Measurements from ENCODE around the gene PPP1R1B. TPM values are rescaled to one million over a fixed set of nuclear protein-coding genes. Genes with fewer than 3 reads are reported as not detected.
"Not testable (repeated sequence)": the region's sequence is repeated elsewhere in the genome, so short reads cannot be mapped to it uniquely, and the experiment has no call there.

Gene PPP1R1B
- total RNA-seq = not detected

DNA sequence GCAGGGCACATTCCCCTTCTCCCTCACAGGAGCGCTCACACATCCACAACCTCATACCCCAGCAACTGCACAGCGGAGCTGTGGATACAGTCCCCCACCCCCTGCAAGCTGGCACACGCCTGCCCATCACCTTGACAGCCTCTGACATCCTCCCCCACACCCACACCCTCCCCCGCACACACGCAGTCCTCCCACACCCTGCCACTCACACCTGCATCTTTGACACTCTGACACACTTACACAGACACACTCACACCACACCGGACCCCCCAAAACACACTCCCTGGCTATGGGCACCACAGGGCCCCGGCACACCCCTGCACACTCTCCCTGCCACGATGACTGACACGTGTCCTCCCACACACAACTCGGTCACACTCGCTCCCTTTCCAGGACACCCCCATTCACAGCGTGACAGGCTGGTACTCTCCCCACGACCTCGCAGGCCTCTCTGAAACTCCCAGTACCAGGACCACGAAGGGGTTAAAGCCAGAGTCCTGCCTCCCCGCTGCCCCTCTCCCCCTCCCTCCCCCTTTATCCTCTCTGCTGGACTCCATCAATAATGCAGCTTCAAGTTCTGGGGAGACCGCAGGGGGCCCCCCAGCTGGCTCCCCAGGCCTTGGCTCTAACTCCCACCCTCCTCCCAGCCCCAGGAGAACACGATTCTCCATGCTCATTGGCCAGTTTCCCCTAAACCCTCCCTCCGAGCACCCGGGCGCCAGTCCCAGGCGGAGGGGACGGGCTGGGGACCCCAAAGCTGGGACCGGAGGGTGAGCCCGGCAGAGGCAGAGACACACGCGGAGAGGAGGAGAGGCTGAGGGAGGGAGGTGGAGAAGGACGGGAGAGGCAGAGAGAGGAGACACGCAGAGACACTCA, at the start of gene PPP1R1B:
Gene PPP1R1B (plus strand): TSS at position 782 of the 876 bp plus-strand sequence. CDS start 441 bp downstream, outside the sequence.
- no peak for DNase-seq

DNA sequence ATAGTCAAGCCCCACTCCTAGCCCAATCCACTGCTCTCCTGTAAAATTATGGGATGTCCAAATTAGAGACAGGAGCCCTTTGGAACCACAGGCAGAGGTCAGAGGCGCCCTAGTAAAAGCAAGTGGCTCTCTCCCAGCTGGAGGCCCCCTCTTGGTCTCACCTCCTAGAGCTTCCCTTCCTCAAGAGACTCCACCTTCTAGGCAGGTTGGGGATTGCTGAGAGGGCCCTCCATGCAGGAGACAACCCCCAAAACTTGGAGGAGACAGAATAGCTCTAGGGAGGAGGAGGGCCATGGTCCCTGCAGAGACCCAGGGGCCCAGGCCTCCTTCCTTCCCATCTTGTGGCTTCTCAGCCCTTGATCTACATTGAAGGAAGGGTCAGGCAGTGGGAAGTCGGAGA, 48.5 kb upstream of the PPP1R1B start:
- no peak for DNase-seq

DNA sequence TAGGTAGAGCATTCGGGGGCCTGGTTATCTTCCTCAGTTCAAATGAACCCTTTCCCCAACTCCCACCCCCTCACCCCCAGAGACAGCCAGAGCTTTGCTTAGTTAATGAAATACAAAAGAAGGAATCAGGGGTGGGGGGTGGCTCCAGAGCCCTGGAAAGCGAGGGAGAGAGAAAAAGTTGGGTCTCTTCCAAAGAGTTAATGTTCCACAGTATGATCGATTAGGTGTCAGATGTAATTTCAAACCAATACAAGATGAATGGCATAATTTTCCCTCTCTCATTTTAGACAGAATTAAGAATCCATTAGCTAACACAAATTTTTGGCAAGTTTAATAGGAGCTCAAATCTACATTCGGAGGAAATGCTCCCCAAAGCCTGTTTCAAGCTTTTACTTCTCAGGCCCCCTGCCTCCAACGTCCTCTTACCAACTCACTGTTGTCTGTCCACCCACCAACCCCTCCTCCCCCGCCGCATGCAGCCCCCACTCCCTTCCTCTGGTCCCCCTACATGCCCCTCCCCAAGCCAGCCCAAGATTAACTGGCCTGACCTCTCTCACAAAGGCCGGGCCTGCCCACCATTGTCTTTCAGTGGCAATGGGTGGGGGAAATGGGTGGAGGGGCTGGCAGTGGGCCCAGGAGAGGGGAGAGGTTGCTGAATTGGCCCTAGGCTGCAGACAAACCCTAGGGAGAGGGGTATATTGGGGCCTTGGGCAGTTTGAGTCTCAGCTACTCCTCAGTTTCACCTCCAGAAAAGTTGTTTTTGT, 47.3 kb upstream of the PPP1R1B start:
- no peak for DNase-seq

DNA sequence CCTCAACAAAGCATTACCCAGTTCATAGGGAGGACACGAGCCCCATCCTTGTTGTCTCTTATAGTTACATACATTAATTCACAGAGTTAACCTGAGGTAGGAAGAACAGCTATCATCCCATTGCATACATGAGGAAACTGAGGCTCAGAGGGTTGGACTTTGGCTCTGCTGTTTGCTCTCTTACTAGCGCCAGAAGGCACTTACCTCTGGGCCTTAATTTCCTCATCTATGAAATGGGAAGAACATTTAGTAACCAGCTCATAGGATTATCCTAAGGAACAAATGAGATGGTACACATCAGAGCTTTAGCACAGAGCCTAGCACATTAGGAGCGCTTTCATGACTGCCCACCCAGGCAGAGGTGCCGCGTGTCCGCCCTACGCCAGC, 46.7 kb upstream of the PPP1R1B start:
- DNase-seq = no peak

DNA sequence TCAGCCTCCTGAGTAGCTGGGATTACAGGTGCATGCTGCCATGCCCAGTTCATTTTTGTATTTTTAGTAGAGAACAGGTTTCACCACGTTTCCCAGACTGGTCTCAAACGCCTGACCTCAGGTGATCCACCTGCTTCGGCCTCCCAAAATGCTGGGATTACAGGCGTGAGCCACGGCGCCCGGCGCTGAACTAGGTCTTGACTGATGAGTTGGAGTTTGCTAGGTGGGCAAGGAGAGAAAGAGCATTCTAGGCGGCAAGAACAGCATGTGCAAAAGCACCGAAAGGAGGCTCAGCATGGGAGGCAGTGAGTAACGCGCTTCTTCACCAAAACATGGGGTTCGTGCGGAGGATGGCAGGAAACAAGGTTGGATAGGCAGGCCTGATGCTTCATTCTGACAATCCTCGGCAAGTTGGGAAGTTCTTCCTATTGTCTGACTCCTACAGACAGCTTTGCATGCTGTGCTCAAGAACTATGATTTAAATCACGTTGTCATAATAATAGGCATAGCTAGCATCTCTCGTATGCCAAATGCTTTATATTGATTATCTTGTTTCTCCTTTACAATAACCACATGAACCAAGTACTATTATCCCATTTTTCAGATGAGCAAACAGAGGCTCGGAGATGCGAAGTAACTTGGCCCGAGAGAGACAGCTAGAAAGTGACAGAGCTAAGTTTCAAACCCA, 45.5 kb upstream of the PPP1R1B start:
- no peak for DNase-seq

DNA sequence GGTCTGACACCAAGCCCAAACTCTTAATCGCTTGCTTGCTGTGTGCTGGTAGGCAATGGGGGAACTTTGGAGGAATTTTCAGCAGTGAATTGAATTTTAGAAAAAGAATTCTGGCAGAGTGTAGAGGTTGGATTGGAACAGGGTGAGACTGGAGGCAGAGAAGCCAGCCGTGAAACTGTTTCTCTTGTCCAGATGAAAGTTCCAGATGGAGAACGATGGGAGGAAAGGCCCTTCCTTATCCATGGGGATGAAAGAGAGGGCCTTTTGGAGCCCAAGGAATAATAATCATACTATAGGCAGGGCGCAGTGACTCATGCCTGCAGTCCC, 45.0 kb upstream of the PPP1R1B start:
- no peak for DNase-seq

DNA sequence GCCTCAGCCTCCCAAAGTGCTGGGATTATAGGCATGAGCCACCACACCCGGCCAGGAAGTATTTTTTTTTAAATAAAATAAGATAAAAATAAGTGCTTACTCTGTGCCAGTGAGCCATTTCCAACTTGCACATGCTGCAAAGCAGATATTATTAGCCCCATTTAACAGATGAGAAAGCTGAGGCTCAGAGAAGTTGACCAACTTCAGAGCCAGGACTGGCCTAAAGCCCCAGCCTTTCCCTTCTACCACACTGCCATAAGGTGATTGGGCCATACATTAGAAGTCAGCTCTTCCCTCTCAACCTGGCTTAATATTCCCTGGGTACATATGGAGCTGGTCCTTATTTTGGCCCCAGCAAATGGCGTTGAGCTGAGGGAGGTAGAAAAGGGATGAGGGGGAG, 44.1 kb upstream of the PPP1R1B start:
- no peak for DNase-seq

DNA sequence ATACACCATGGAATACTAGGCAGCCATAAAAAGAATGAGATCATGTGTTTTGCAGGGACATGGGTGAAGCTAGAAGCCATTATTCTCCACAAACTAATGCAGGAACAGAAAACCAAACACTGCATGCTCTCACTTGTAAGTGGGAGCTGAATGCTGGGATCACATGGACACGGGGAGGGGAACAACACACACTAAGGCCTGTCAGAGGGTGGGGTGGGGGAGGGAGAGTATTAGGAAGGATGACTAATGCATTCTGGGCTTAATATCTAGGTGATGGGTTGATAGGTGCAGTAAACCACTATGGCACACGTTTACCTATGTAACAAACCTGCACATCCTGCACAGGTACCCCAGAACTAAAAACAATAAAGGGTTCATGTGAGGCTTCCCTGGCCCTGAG, 36.6 kb upstream of the PPP1R1B start:
- DNase-seq = not testable (repeated sequence)

DNA sequence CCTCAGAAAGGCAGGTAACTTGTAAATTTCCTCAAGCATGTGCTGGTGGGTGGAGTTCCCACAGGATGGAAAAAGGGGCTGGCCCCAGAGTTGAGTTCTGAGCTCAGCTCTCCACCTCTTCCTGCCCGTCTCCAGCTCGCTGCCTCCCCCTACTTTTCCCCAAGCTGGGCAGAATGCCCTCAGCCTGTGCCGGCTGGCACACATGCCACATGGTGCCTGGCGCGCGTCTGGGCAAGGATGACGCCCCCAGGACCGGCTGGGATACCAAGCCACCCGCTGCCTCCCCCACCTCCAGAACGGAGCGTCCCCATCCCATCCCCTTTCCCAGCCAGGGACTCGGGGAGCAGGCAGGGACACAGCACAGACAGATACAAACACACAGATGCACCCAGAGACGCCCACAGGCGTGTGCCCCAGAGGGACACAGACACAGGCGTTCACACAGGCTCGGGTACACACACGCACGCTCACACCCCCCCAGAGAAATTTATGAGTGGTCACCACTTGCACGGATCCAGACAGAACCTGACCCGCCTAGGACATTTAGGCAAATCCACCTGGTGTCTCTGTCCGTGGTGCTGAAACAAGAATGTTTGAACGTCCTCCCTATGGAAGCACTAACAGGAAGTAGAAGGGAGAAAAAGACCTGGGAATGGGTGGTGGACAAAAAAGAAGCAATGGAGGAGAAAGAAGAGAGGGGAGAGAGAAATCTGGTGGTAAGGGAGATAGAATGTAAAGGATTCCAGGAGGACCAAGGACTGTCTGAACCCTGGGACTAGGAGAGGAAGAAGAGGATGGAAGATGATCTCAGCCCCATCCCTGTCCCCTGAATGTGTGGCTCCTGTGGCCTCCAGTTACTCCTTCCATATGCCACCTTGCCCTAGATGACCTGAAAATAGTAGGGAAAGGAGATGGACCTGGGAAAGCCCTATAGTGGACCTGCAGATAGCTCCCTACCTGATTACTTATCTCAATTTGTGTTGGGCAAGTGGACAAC, 34.5 kb upstream of the PPP1R1B start:
- peak; percentile 17 for DNase-seq

DNA sequence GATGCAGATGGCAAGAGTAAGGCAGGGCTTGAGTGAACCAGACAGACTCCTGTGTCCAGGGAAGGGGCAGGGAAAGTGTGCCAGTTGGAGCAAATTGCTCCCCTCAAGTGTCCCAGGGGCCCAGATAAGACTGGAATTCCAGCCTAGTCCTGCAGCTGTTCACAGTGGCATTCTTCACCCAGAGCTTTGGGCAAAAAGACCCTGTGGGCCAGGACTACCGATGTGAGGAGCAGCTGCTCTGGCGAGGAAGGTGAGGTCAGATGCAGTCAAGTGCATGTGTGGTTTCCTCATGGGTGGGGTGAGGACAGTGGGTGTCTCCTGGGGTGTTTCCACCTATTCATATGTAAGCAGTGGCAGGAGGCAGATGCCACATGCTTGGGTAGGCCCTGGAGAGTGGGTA, 33.4 kb upstream of the PPP1R1B start:
- no peak for DNase-seq

DNA sequence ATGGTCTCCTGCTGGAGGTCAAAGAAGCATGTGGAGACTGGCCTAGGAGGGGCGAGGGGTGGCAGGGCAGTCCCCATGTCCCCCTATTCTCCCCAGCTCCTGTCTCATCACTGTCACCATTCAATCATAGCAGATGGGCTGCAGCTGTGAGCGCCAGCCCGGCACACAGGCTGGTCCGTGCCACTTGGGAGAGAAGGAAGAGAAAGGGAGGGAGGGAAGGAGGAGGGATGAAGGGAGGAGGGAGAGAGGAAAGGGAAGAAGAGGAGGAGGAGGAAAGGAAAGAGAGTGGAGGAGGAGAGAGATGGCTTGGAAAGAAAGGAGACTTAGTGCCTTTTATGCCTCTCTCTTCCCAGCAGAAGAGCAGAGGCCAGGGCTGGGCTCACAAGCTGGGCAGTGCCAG, 31.5 kb upstream of the PPP1R1B start:
- no peak for DNase-seq

DNA sequence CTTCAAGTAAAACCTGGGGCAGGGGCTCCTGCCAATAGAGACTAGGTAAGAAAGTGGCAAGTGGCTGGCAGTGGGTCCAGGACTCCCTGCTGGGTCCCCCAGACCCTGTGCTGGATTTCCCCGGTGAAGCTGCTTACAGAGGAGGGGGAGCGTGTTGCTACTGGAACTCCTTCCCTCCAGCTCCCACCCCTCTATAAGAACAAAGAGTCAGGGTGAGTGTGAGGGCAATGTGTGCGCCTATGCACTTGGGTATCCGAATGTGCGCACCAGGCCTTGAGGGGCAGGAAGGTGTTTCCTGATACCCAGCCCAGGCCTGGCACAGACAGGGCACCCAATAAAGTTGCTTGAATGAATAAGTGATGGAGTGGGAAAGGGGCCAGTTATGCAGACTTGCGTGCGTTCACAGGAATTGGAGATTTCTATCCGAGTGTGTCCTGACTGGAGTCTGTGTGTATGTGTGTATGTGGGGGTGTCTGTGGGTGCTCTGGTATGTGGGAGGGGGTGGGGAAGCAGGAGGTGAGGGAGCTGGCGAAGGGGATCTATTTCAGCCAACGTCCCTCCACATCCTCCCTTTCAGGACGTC, 30.7 kb upstream of the PPP1R1B start:
- no peak for DNase-seq

DNA sequence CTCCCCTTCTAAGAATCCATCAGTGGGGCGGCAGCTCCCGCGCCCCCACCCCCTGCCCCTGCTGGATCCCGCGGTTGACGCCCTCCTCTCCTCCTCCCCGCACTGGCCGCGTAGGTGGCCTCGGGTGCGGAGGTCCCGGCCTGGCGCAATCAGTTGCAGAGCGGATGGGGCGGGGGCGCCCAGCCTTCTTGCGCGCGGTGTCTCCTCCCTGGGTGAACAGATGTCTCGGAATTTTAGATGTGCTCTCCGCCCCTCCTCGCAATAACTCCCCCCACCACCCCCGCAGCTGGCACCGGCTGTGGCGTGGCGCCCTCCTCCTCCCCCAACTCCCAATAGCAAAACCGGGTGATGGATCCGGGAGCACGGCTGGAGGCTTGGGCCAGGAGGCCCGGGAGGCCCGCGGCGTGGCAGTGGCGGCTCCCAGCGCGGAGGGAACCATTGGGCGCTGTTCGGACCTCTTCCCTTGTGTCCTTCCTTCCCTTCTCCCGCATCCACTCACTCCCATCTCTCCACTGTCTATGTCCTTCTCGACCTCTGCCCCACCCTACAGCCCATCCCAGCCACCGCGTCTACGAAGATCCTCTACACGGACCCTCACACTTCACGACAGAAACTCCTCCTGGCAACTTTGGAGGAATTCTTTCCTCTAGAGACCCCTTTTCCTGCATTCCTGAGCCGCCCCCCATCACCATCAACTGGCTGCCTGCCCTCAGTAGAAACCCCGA, 30.0 kb upstream of the PPP1R1B start:
- DNase-seq = no peak

DNA sequence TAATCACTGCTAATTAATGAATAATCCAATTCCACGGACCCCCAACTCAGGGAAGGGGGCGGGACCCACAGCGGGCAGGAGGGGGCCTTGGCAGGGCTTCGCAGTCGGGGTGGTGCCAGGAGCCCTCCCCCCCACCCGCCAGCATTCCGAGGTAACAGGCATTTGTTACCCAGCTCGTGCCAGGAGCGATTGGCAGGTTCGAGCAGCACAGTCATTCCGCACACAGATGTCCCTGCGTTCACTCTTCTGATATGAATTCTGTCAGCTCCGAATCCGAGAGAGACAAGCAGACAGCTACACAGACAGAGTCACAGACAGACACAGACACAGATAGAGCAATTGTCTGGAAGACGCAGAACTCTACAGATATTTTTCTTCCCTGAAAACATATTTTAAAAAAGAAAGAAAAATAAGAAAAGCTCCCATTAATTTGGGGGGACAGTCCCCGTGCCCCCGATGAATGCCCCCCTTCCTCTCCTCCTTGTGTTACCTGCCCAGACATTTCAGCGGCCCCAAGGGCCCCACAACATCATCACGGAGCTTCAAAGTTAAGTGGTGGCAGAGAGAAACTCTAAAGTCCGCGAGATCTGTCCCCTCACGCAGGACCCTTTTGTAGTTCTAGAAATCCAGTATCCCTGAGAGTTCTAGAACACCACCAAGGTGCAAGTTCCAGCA, 29.2 kb upstream of the PPP1R1B start:
- DNase-seq = no peak

DNA sequence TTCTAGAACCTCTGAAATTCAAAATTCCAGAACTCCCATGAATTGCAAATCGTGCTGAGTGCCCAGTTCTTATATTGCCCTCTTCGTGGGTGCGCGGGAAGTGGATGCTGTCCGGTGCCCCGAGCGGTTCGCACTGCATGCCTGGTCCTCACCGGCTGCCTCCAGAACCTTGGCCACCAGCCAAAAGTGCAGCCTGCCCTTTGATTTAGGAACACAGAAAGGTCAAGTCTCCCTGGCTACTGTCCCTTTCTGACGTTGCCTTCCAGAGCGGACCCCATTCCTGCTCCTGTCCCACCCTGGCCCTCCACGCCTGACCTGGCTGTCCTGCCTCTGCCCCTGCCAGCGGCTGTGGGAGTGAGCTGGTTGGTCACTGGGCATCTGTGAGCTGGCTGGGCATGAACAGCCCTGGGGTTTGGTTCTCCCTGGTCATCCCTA, 28.7 kb upstream of the PPP1R1B start:
- no peak for DNase-seq

DNA sequence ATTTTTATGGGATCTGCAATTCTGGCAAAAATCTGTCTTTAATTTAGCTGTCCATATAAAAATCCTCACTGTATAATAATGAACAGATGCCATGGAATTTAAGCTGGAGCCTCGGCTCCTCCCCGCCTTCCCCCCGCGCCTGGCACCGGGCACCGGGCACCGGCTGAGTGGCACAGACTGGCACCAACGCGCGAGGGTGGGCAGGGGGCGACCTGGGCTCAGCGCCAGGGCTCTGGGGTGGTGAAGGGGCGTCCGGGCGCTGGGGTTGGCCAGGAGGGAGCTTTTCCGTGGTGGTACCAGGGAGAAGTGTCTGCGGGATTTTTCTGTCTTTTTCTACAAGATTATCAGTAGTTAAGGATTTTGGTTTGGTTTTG, 28.1 kb upstream of the PPP1R1B start:
- no peak for DNase-seq

DNA sequence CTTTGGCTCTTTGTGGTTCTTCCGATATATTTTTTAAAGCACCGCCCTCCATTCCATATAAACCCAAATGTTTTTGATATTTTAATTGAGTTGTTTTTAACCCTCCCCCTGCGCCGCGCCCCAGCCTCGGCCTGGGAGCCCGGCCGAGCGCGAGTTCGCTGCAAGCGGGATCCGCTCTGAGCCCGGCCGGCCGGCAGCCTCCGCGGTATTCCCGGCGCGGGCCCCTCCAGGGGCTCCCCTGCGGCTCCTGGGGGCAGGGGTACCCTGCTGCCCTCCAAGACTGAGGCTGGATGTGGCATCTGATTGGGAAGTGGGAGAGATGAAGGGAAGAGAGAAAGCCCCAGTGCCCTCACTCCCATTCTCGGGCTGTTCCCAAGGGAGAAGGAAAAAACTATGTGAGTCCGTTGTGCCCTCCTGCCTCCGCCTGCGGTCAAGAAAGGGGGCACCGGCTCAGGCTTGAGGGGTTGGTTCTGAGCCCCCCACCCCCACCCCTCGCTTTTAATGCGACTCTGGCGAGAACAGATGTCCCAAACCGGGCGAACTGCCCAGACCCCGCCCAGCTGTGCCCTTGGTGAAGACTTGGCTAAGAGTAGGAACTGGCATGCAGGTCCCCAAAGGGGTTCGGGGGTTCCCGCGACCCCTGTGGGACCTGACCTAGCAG, 27.6 kb upstream of the PPP1R1B start:
- DNase-seq = no peak

DNA sequence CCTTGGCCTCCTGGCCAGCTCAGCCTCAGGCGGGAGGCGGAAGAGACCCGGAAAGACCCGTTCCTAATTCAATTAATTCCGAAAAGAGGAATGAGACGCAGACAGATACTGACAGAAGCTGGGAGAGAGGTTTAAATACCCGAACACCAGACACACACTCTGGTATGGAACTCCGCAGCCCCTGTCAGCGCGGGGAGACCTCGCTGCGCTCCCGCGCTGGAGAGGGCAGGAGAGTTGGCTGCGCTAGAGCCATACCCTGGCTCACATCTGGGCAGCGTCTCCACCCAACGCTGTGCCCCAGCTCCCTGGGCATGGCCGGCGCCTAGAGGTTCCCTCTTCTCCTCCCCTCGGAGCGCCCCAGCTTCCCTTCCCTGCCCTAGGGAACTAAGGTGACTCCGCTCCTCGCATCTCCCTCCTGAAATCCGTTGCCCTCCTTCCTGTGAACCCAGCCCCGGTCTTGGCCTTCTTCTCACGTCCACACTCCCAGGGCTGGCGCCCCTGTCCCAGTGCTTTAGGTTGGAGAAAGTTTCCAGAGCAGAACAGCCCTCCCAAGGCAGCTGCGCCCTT, 27.0 kb upstream of the PPP1R1B start:
- no peak for DNase-seq

DNA sequence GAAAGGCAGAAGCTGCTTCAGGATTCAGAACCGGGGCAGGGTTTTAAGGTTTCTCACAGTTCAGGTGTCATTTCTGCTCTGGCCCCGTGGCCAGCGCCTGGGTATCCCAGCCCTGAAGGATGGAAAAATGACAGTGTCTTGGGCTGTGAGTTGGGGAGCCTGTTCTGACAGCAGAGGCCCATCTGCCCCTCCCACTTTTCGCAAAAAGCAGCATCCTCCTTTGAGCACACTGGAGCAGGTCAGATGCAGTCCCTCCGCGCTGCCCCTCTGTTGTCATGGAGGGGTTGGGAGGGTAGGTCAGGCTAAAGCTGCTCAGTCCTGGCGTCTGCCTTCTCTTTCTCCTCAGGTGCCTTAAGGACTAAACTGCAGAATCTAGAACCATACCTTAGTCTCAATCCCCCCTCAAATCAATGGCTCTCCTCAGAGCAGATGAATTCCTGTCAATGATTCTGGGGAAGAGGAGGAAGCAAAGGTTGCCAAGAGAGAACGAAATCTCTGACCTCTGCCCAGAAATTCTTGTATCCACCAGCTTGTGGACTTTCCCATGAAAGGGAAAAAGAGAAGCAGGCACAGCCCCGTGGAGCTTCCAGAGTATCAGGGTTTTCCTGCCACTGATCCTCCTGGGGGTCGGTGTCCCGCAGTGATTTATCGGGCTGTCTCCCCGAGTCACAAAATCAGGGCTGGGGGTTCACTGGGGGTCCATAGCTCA, 26.3 kb upstream of the PPP1R1B start:
- DNase-seq = no peak
